Naive B cell (primary cell): Measurements from ENCODE around the gene CDH26. TPM values are rescaled to one million over a fixed set of nuclear protein-coding genes. Genes with fewer than 3 reads are reported as not detected.

Experiments used
- ATAC-seq, 2 donors: fragments of 150-1000 bp; cut with Tn5 transposase; 2 replicates each; pipeline ENCODE4 v1.10.0; 2021; ENCODE audit warnings: low read depth in 2 of 2, mild to moderate bottlenecking in 2 of 2, moderate library complexity in 2 of 2
- DNase-seq: peaks from one replicate; pipeline ENCODE4 v3.0.0; 2022
- H3K27ac Mint-ChIP-seq, 6 donors: one replicate each; pipeline ENCODE4 v1.8.0; 2020 to 2022; ENCODE audit warnings: mild to moderate bottlenecking in 6 of 6, mixed read lengths in 6 of 6, moderate library complexity in 5 of 6, inconsistent platforms in 2 of 6
- H3K27me3 Mint-ChIP-seq, 3 donors: one replicate each; pipeline ENCODE4 v1.8.0; 2021 to 2022; ENCODE audit warnings: mixed read lengths in 3 of 3, mild to moderate bottlenecking in 1 of 3
- H3K36me3 Mint-ChIP-seq, 2 donors: one replicate each; pipeline ENCODE4 v1.8.0; 2020 to 2022; ENCODE audit warnings: mixed read lengths in 2 of 2, inconsistent platforms in 1 of 2, mild to moderate bottlenecking in 1 of 2
- H3K4me1 Mint-ChIP-seq, 3 donors: one replicate each; pipeline ENCODE4 v1.8.0; 2020 to 2022; ENCODE audit warnings: mixed read lengths in 3 of 3, inconsistent platforms in 1 of 3, mild to moderate bottlenecking in 1 of 3, moderate library complexity in 1 of 3
- H3K4me3 Mint-ChIP-seq, 8 donors: one replicate each; pipeline ENCODE4 v1.8.0; 2020 to 2022; ENCODE audit warnings: mild to moderate bottlenecking in 8 of 8, mixed read lengths in 8 of 8, moderate library complexity in 8 of 8, inconsistent platforms in 2 of 8
- H3K9me3 Mint-ChIP-seq, 7 donors: one replicate each; pipeline ENCODE4 v1.8.0; 2020 to 2022; ENCODE audit warnings: mixed read lengths in 7 of 7, mild to moderate bottlenecking in 5 of 7, inconsistent platforms in 2 of 7, moderate library complexity in 1 of 7
- polyA plus RNA-seq, 6 donors: library from polyadenylated mRNA; unstranded; fragments of 300-500 nt; fragmentation: Illumina TruSeq; gene quantifications; one replicate each; pipeline ENCODE4 v1.2.3, GENCODE V29; 2021; ENCODE audit warnings: low read depth in 6 of 6

The CDH26 gene
- polyA plus RNA-seq, 6 donors from 2014 or later = 0.15 TPM; not detected in 5

DNA sequence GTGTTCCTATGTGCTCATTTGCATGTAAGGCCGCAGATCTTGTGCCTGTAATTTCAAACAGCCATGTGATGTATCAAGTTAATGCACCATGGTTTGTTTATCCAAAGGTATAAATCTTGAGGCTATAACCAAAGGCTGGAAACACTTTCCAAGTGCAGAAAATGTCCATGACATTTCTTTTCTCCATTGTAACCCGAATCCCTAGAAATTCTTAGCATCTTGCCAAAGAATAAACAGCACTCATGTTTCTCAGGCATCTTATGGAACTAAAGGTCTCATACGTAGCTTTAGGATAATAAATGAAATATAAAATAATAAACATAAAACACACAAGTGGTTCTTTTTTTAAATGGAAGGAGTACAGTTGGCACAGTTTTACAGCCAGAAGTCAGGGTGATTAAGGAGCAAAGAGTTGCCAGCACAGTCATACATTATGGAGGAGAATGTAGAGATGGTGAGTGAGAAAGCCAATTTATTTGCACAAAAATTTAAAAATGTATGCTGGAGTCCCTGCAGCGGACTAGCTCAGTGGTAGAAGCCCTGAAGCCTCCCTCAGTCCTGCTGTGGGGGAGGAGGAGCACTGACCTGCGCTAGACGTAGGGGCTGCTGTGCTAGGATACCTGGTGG is 18.0 kb downstream of the CDH26 start:
- Mint-ChIP-seq H3K36me3 (no peaks in the 10 kb centered on the region), H3K4me3 (no peak overlapping the region), H3K27me3 (peaks cover 0 to 3% (median 0%) of the 10 kb centered on the region in 3 donors), H3K9me3 (peaks cover 0 to 3% (median 0%) of the 10 kb centered on the region in 7 donors), H3K4me1 (no peaks in the 10 kb centered on the region), H3K27ac (no peak overlapping the region)
- DNase-seq (no peak), ATAC-seq (no peak)

DNA sequence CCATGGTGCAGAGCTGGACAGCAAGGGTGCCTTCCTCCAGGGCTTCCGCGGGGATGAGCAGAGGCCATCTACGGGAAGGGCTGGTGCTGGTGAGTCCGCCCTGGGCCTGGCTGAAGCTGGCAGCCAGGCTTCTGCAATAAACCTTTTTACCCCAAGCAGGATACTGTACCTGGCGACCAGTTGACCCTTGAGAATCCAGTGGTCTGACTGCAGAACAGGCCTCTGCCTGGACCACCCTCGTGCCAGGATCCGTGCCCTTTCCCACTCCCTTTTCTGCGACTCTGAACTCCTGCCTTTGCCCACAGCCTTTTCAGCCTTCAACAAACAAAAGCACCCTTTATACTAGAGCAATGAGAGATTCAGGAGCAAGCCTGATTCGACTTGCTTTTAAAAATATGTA is 18.9 kb downstream of the CDH26 start:
- Mint-ChIP-seq H3K4me3 (no peak overlapping the region), H3K36me3 (no peaks in the 10 kb centered on the region)
- ATAC-seq = no peak

DNA sequence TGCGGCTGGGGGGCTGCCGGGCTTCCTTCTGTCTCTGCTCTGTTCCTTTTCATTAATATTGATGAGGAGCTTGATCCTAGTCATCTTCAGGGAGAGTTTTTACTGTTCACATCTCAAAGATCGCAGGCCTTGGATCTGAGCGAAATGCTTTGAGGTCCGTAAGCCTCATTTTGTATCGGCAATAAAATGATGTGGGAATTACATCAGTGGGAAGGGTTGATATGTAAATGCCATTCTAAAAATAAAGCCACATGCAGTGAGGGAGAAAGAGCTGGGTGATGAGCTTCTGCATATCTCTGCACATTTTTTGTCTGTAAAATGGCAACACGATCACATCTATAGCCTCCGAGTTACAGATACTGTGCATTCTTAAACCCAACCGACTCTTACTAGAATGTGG is 24.9 kb downstream of the CDH26 start:
- ATAC-seq (no peak), DNase-seq (no peak)
- peaks cover 0 to 11% (median 0%) of the 10 kb centered on the region in 7 donors for H3K9me3 Mint-ChIP-seq
- no peaks in the 10 kb centered on the region for H3K36me3 Mint-ChIP-seq
- peak overlapping the region in 1 of 6 donors; percentile 2 for H3K27ac Mint-ChIP-seq
- no peaks in the 10 kb centered on the region for H3K27me3 Mint-ChIP-seq
- H3K4me3 Mint-ChIP-seq = no peak overlapping the region
- H3K4me1 Mint-ChIP-seq = peaks cover 6 to 16% (median 10%) of the 10 kb centered on the region in 3 donors

More for the DNA sequence above, 18.9 kb downstream of the CDH26 start:
- H3K27ac Mint-ChIP-seq = no peak overlapping the region
- peaks cover 0 to 7% (median 0%) of the 10 kb centered on the region in 7 donors for H3K9me3 Mint-ChIP-seq
- H3K4me1 Mint-ChIP-seq = no peaks in the 10 kb centered on the region
- no peak for DNase-seq
- peaks cover 0 to 3% (median 0%) of the 10 kb centered on the region in 3 donors for H3K27me3 Mint-ChIP-seq

DNA sequence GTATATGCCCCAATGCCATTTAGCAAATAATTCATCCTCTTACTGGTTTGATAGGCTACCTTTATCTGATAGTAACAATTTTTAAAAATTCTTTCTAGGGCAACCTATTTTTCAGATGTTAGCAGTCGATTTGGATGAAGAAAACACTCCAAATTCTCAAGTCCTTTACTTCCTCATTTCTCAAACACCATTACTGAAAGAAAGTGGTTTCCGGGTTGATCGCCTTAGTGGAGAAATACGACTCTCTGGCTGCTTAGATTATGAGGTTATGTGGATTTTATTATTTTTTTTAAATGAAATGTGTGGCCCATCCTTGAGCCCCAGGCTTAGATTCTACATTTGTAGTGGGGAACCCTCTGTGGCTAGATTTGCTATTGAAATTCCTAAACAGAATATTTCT is 26.3 kb downstream of the CDH26 start:
- peak overlapping the region; percentile 8 to 62 (median 18) for H3K27ac Mint-ChIP-seq
- ATAC-seq = peak in 1 of 2 donors; percentile 32
- peaks cover 0 to 1% of the 10 kb centered on the region in 2 donors for H3K36me3 Mint-ChIP-seq
- peaks cover 0 to 11% (median 0%) of the 10 kb centered on the region in 7 donors for H3K9me3 Mint-ChIP-seq
- peak; percentile 2 for DNase-seq
- H3K4me3 Mint-ChIP-seq = peak overlapping the region in 1 of 8 donors; percentile 61
- peaks cover 6 to 16% (median 10%) of the 10 kb centered on the region in 3 donors for H3K4me1 Mint-ChIP-seq
- no peaks in the 10 kb centered on the region for H3K27me3 Mint-ChIP-seq

DNA sequence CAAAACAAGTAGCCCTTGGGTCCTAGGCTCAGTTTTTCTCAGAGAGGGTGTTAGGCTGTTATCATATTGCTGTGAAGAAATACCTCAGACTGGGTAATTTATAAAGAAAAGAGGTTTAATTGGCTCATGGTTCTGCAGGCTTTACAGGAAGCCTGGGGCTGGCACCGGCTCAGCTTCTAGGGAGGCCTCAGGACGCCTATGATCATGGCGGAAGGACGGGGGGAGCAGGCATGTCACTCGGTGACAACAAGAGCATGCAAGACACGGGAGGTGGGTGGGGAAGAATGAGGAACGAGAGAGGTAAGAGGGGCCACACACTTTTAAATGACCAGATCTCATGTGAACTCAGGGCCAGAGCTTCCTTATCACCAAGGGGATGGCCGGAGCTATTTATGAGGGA is 26.9 kb downstream of the CDH26 start:
- H3K27ac Mint-ChIP-seq = peak overlapping the region in 2 of 6 donors; percentile 18 to 48
- no peak for DNase-seq
- H3K4me3 Mint-ChIP-seq = peak overlapping the region in 1 of 8 donors; percentile 41
- peaks cover 0 to 11% (median 0%) of the 10 kb centered on the region in 7 donors for H3K9me3 Mint-ChIP-seq
- ATAC-seq = no peak
- no peaks in the 10 kb centered on the region for H3K27me3 Mint-ChIP-seq
- peaks cover 0 to 7% of the 10 kb centered on the region in 2 donors for H3K36me3 Mint-ChIP-seq
- peaks cover 6 to 16% (median 10%) of the 10 kb centered on the region in 3 donors for H3K4me1 Mint-ChIP-seq

DNA sequence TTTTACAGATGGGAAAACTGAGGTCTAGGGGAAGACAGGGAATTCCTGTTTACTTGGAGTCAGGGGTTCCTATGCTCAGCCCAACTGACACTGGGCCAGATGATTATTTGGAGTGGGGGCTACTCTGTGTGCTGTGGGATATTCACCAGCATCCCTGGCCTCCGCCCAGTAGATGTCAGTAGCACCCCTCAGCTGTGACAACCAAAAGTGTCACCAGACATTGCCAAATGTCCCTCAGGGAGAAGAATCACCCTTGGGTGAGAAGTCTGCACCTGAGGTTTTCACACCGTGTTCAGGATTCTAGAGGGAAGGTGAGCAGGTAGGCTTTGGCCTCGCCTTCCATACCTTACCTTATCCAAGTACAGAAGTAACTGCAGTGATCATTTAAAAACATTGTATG is 27.6 kb downstream of the CDH26 start:
- ATAC-seq (no peak), DNase-seq (no peak)
- peaks cover 0 to 11% (median 0%) of the 10 kb centered on the region in 7 donors for H3K9me3 Mint-ChIP-seq
- no peak overlapping the region for H3K27ac Mint-ChIP-seq
- no peaks in the 10 kb centered on the region for H3K27me3 Mint-ChIP-seq
- no peak overlapping the region for H3K4me3 Mint-ChIP-seq
- peaks cover 6 to 16% (median 10%) of the 10 kb centered on the region in 3 donors for H3K4me1 Mint-ChIP-seq
- H3K36me3 Mint-ChIP-seq = peaks cover 0 to 7% of the 10 kb centered on the region in 2 donors

DNA sequence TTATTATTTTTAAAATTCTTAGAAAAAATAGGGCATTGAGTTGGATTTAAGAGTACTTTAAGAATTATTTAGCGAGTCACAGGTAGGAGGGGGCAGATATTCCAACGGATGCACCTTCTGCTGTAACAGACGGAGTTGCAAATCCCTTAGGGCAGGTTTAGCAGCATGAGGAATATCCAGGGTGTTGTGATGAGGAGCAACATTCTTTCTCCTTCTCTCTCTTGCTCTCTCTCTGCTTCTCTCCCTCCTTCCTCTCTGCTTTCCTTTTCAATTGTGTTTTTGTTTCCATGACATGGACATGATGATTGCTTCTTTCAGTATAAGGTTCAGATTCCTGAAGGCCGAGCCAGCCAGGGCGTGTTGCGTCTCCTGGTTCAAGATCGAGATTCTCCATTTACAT is 28.9 kb downstream of the CDH26 start:
- Mint-ChIP-seq H3K9me3 (peaks cover 0 to 3% (median 0%) of the 10 kb centered on the region in 7 donors), H3K36me3 (peaks cover 0 to 7% of the 10 kb centered on the region in 2 donors), H3K27ac (peak overlapping the region in 1 of 6 donors; percentile 46), H3K4me3 (no peak overlapping the region), H3K27me3 (no peaks in the 10 kb centered on the region), H3K4me1 (peaks cover 6 to 16% (median 10%) of the 10 kb centered on the region in 3 donors)
- DNase-seq (no peak), ATAC-seq (no peak)

DNA sequence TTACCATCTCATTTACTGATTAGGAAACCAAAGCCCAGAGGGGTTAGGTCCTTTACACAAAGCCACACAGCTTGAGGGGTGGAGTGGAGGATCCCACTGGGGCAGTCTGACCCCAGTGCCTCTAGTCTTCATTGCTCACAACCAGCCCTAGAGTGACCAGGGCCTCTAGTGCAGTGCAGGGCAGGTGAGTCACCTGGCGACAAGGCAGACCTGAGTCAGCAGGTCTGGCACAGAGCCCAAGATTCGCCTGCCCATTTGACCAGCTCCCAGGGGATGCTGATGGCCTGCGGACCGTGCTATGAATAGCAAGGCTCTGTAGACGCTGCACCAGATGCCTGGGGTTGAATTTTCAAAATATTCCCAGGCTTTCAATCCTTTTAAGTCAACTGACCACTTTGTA is 29.9 kb downstream of the CDH26 start:
- DNase-seq (no peak), ATAC-seq (no peak)
- Mint-ChIP-seq H3K27ac (no peak overlapping the region), H3K9me3 (peaks cover 0 to 2% (median 0%) of the 10 kb centered on the region in 7 donors), H3K4me3 (no peak overlapping the region), H3K27me3 (no peaks in the 10 kb centered on the region), H3K36me3 (peaks cover 0 to 9% of the 10 kb centered on the region in 2 donors), H3K4me1 (peaks cover 6 to 16% (median 10%) of the 10 kb centered on the region in 3 donors)

DNA sequence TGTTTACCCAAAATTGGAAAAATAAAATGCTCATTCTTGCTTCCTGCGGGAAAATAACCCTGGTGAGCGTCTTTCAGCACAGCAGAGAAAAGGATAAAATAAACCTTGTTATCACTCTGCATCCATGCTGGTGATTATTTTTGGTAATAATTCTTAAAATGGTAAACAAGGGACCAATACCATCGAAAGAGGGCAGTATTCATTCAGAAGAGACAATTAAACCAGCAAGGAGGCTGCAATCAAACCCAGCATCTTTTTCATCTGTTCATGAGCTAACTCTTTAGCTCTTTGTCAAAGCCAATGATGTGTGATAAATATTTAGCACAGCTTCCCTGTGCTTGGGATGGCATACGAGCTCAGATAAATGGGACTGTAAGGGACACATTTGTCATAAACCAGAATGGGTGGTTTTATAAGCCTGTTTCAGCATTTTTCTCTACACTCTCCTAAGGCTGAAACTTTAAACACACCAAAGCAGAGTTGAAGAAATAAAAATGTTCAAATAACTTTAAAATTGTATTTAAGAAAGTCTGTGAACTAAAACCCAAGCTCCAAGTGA is 34.4 kb downstream of the CDH26 start:
- peaks cover 0 to 7% (median 0%) of the 10 kb centered on the region in 7 donors for H3K9me3 Mint-ChIP-seq
- no peak overlapping the region for H3K4me3 Mint-ChIP-seq
- no peaks in the 10 kb centered on the region for H3K4me1 Mint-ChIP-seq
- ATAC-seq = no peak
- H3K36me3 Mint-ChIP-seq = peaks cover 10 to 21% of the 10 kb centered on the region in 2 donors
- DNase-seq = no peak
- peaks cover 4 to 25% (median 9%) of the 10 kb centered on the region in 3 donors for H3K27me3 Mint-ChIP-seq
- no peak overlapping the region for H3K27ac Mint-ChIP-seq

DNA sequence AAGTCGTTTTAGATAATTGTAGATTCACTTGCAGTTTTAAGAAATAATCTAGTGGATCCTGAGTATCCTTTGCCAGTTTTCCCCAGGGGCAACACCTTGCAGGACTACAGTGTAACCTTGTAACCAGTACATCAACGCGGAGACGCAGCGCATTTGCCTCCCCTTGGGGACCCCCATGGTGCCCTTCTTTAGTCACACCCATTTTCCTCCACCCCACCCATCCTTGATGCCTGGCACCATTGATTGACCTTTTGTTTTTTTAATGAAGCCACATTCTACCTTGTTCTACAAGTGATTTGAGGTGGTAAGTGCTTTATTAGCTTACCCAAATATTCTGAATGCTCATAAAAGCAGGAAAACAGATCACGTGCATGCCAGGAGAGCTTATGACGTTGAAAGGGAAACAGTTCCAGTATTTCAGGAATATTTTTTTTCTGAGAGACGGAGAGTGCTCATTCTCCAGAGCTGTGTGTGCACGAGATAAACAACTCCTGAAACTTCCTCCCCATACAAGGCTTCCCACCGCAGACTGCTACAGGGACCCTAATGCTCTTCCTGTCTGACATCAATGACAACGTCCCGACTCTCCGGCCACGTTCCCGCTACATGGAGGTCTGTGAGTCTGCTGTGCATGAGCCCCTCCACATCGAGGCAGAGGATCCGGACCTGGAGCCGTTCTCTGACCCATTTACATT is 35.7 kb downstream of the CDH26 start:
- DNase-seq = no peak
- Mint-ChIP-seq H3K4me3 (peak overlapping the region in 2 of 8 donors; percentile 37 to 71), H3K27me3 (peaks cover 4 to 25% (median 9%) of the 10 kb centered on the region in 3 donors)

DNA sequence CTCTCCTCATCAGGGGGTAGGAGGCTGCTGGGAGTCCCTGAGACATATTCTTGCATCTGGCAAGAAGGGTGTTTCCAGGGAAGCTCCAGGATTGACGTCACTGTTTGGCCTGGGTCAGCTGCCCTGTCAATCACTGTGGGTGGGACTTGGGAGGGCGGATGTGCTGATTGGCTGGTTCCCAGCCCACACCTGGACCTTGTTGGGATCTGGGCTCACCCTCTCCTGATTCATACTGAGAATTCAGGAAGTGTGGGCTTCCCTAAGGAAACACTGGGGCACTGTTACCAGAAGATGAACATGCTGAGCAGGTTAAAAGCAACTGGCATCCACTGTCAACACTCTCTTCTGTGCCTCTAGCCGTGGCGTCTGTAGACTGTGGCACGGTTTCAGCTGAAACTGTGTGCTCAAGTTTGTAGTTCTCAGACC is 36.5 kb downstream of the CDH26 start:
- peaks cover 10 to 19% of the 10 kb centered on the region in 2 donors for H3K36me3 Mint-ChIP-seq

More for the DNA sequence above, 35.7 kb downstream of the CDH26 start:
- Mint-ChIP-seq H3K27ac (no peak overlapping the region), H3K36me3 (peaks cover 10 to 21% of the 10 kb centered on the region in 2 donors), H3K9me3 (peaks cover 0 to 7% (median 0%) of the 10 kb centered on the region in 7 donors), H3K4me1 (no peaks in the 10 kb centered on the region)
- no peak for ATAC-seq

DNA sequence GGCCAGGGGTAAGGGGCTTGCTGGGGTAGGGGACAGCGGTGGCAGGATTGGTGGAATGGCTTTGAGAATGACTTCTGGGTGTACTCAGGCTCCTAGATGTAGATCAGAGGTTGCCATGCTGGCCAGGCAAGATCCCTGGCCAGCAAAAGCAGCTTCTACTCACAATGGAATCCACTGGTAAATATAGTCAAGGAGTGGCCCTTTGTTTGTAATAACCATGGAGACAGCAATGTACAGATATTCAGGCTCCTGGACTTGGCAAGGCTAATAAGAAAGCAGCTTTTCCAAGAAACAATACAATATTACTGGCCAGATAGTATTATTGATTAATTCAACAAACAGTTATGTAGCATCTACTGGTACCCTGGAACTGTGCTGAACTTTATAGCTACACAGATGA is 37.9 kb downstream of the CDH26 start:
- H3K9me3 Mint-ChIP-seq = peaks cover 0 to 7% (median 0%) of the 10 kb centered on the region in 7 donors

More for the DNA sequence above, 36.5 kb downstream of the CDH26 start:
- ATAC-seq (no peak), DNase-seq (no peak)
- Mint-ChIP-seq H3K4me3 (no peak overlapping the region), H3K27me3 (peaks cover 4 to 25% (median 9%) of the 10 kb centered on the region in 3 donors), H3K9me3 (peaks cover 0 to 7% (median 0%) of the 10 kb centered on the region in 7 donors), H3K4me1 (no peaks in the 10 kb centered on the region), H3K27ac (no peak overlapping the region)

DNA sequence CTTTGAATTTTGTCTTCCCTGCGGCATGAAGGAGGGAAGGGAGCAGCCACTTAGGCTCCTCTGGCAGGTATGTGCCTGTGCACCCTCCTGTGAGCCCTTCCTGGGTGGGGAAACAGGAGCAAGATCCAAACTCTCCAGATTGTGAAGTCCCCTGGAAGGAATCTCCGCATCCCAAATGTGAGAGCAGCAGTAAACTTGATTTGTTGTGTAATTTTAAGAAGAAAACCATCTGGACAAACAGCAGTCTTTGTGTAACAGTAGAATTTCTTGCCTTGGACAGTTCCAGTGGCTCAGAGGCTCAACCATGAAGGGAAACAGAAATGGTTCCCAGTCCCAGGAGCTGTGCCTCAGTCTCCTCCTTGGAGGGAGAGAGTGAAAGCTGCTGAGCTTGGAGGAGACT is 39.7 kb downstream of the CDH26 start:
- DNase-seq (no peak), ATAC-seq (no peak)
- Mint-ChIP-seq H3K9me3 (peaks cover 0 to 7% (median 0%) of the 10 kb centered on the region in 7 donors), H3K27ac (no peak overlapping the region), H3K4me3 (no peak overlapping the region), H3K27me3 (peaks cover 4 to 25% (median 9%) of the 10 kb centered on the region in 3 donors), H3K4me1 (no peaks in the 10 kb centered on the region), H3K36me3 (peaks cover 10 to 15% of the 10 kb centered on the region in 2 donors)

More for the DNA sequence above, 37.9 kb downstream of the CDH26 start:
- DNase-seq = no peak
- H3K36me3 Mint-ChIP-seq = peaks cover 10 to 15% of the 10 kb centered on the region in 2 donors
- ATAC-seq = no peak
- no peaks in the 10 kb centered on the region for H3K4me1 Mint-ChIP-seq
- H3K4me3 Mint-ChIP-seq = no peak overlapping the region
- H3K27ac Mint-ChIP-seq = no peak overlapping the region
- H3K27me3 Mint-ChIP-seq = peaks cover 4 to 25% (median 9%) of the 10 kb centered on the region in 3 donors
